ENCODE data around the gene B9D2.
A peak's percentile ranks its signal among the peaks of the same experiment; 100 is the strongest.

The B9D2 gene

GRCh38 chr19:41325947-41326706 is 37.8 kb downstream of the B9D2 start:
- no peak for DNase-seq

DNA sequence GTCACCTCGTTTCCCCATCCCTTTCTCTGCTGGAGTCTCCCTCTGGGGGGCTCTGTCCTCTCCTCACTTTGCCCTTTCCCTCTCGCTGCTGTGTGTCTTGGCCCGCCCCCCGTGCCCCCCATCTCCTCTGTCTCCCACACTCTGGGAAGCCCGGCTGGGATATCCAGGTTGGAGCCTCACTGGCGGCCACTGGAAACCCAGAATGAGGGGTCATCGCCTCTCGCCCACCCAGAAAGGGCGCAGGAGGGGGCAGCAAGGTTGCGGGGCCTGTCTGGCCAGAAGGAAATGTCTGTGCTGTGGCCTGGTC is 38.4 kb downstream of the B9D2 start:
- DNase-seq, result no peak

GRCh38 chr19:41324921-41325639 is 38.9 kb downstream of the B9D2 start:
- no peak for DNase-seq

DNA sequence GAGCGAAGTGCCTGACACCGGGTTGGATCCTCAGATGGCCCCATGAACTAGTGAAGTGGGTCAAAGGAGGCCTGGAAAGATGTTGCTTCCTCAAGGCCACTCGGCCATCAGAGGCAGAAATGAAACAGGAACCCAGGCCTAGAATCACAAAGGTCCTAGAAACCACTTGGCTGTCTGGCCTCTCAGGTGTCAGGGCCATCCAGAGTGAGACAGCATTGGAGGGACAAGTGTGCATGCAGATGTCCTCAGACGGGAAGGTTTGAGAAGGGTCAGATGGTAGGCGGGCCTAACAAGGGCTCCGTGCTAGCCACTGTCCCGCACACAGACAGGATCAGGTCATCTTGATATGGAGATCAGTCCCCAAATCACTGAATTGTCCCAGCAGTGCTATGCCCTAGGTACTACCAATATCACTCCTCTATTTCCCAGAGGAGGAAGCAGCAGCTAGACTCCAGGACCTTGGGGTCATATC is 39.7 kb downstream of the B9D2 start:
- DNase-seq, result no peak

DNA sequence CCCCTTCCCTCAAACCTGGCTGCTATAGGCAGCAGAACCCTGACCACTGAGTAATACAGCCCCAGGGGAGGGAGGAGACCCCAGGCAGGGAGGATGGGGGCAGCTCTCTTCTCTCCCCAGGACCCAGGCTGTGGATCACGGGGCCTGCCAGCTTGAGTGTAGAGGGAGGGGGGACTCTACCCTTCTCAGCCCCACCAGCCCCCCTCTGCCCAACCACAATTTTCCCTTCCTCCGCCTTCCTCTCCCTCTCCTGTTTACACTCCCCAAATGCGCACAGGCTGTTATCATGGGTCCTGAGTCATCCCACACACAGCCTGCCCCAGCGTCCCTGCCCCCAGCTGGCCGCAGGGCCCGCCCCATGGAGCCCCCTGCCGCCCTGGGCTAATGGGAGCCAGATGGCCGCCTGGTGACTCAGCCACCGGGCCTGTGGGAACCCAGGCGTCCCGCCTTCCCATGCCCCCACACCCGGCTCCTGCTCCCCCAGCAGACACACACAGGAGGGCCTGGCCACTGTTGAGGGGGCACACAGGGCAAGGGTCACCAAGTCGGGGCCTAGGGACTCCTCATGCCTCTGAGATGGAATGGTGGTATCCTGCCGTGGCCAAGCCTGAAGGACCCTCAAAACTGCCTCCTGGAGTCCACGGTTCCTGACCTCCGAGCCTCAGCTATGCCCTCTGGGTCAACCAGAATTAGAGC is 40.4 kb downstream of the B9D2 start:
- no peak for DNase-seq

- no peak for DNase-seq
Observed at GRCh38 chr19:41323023-41323422, 40.9 kb downstream of the B9D2 start.

- DNase-seq, result no peak
Observed at GRCh38 chr19:41322451-41322850, 41.5 kb downstream of the B9D2 start.

GRCh38 chr19:41321600-41322270 is 42.2 kb downstream of the B9D2 start:
- DNase-seq, result no peak

DNA sequence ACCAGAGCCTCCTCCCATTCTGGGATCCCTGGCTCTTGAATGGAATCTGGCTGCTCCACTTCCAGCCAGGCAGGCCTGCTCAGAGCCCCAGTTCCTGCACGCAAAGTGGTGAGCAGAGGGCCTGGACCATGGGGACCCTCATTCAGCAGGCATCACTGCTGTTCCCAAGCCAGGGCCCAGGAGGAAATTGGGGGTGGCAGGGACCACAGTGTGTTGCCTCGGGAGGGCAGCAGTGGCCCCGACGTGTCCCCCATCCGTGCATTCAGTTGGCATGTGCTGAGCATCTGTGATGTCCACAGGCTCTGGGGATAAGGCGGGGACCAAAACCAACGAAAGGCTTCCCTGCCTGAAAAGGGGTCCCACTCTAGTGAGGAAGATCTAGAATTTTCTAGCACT is 42.7 kb downstream of the B9D2 start:
- no peak for DNase-seq

GRCh38 chr19:41320568-41320967 is 43.4 kb downstream of the B9D2 start:
- no peak for DNase-seq

DNA sequence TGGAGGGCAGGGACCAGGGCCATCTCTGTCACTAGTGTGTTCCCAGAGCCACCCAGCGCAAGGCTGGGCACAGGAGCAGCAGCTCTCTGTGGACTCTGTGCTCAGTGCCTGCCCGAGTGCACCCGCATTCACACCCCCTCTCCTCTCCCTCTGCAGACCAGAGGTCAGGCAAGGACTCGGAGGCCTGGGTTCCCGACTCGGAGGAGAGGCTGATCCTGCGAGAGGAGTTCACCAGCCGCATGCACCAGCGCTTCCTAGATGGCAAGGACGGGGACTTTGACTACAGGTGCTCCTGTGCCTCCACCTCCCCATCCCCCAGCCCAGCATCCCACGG is 43.8 kb downstream of the B9D2 start:
- DNase-seq, result no peak

- no peak for DNase-seq
Observed at GRCh38 chr19:41319500-41320184, 44.3 kb downstream of the B9D2 start.

- no peak for DNase-seq
Observed at GRCh38 chr19:41318696-41319499, 45.1 kb downstream of the B9D2 start.

DNA sequence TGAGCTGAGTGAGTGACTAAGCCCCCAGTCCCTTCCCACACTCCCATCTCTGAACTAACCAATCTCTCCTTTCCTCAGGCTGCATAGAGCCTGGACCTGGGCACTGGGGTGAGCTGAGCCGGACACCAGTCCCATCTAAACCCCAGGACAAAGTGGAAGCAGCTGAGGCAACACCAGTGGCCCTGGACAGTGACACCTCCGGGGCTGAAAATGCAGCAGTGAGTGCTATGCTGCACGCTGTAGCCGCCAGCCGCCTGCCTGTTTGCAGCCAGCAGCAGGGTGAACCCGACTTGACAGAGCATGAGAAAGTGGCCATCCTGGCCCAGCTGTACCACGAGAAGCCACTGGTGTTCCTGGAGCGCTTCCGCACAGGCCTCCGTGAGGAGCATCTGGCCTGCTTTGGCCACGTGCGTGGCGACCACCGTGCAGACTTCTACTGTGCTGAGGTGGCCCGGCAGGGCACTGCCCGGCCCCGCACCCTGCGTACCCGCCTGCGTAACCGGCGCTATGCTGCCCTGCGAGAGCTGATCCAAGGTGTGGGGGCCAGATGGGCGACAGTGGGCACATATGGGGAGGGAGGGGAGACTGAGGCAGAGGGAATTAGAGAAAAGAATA is 47.5 kb downstream of the B9D2 start:
- no peak for DNase-seq

- DNase-seq, result no peak
Observed at GRCh38 chr19:41311613-41312012, 52.3 kb downstream of the B9D2 start.

DNA sequence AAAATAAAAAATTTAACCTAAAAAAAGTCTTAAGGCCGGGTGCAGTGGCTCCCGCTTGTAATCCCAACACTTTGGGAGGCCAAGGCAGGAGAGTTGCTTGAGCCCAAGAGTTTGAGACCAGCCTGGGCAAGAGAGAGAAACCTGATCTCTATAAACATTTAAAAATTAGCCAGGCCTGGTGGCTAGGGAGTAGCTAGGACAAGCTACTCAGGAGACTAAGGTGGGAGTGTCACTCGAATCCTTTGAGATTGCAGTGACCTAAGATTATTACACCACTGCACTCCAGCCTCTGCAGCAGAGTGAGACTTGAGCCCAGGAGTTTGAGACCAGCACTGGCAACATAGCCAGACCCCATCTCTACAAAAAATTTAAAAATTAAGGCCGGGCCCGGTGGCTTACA is 52.9 kb downstream of the B9D2 start:
- DNase-seq, result no peak

DNA sequence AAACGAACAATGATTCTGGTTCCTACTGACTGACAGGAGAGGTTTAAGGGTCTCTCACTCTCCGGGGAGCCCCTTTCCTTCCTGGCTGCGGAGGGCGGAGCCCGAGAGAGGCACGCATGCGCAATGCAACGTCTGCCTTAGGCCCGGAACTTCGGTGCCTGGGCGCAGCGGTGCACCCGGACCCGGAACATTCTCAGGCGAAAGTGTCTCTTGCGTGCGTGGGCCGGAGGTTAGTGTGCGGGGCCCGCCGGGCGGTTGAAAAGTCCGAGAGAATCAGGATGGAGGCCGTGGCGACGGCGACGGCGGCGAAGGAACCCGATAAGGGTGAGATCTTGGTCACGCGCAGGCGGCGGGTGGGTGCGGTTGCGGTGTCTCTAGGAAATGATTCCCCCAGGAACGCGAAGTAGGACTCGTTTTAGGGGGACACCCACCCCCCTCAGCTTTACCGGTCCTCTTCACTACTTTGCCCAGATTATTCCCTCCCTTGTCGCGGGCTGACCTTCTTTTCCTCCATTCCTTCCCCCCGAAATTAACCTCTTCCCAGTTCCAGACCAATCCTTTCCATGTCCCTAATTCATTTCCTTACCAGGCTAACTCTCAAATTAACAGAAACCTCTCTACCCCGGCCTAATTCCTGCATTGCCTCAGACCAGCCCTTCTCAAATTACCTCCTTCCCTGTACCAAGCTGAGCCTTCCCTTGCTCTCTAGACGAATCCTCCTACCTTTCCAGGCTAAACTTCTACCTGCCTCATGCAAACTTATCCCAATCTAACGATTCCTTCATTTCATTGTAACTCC is 53.7 kb downstream of the B9D2 start, which contains the start of gene CCDC97:
Gene CCDC97 (plus strand): TSS at position 140 of the 799 bp plus-strand sequence. CDS start 139 bp downstream, at position 279.
- peak; percentile 71 to 76 (median 74) for DNase-seq

- no peak for DNase-seq
Observed at GRCh38 chr19:41309180-41310032, 54.5 kb downstream of the B9D2 start.

DNA sequence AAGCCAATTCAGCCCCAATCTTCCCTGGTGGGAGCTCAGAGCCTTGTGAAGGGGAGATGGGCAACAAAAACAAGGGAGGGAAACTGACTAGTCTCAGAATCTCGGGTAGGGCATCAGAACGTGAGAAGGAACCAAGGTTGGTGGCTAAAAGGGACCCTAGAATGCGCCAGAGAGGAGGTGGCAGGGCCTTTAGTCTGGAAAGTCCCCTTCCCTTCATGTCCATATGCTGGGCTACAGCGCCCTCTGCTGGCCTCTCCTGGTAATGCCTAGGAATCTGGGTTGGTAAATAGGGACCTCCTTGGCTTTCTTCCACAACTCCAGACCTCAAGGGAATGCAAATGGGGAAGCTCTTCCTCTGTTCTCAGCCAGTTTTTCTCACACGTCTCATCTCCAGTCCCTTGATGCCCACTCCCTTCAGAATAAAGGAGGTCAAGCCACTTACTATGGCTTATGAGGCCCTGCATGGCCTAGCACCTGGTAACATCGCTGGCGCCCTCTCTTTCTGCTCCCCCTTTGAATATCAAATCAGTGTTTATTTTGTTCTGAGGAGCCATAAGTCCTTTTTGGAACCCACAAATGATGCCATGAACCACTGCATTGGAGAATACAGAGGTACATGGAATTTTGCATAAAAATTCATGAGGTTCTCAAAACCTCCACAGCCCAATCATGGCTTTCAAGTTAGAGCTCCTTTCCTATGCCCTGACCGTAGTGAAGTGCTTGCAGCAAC is 55.3 kb downstream of the B9D2 start:
- DNase-seq, result peak; percentile 69 to 98 (median 84)

Measured in activated CD4-positive, CD25-positive, alpha-beta regulatory T cell (primary cell).